Measurements from ENCODE around the gene SBDS. TPM values are rescaled to one million over a fixed set of nuclear protein-coding genes. Genes with fewer than 3 reads are reported as not detected.

SBDS gene
- total RNA-seq, 1 experiment from 2014 or later, result 50.1 TPM

- no peak overlapping the region for H3K9ac ChIP-seq (ENCODE audit: low read length)
- no peak overlapping the region for H3K4me3 ChIP-seq (replicated peaks in 1 of 2; ENCODE audit: low read depth in 1 of 2, low read length in 2 of 2)
- H4K20me1 ChIP-seq (ENCODE audit: insufficient read depth), result no peaks in the 10 kb centered on the region
- no peaks in the 10 kb centered on the region for H3K79me2 ChIP-seq (ENCODE audit: insufficient read depth, low read length)
- DNase-seq (ENCODE audit: low read depth, low spot score), result no peak
- ChIA-PET POLR2A (no interaction called here), RAD21 (ENCODE audit: low non-redundant PET in 1 of 2, low total read pairs in 2 of 2, uncharacterized antibody in 2 of 2, unreplicated experiment in 2 of 2) (interaction anchor here in 1 of 2 experiments (0.6 kb wide), 1 partner anchor 928 kb away, joined by 6 read pairs; no protein-coding TSS in a partner anchor), CTCF (no interaction called here)
- TF ChIP-seq POLR2A (IDR thresholded peaks at IDR 0.05; ENCODE audit: borderline replicate concordance, extremely low read depth, insufficient read depth, insufficient read length) (no peak), SP1 (IDR thresholded peaks at IDR 0.05; ENCODE audit: low read depth) (no peak), ZNF274 (IDR thresholded peaks at IDR 0.05; ENCODE audit: low read depth, low read length) (no peak), EZH2phosphoT487 (IDR thresholded peaks at IDR 0.05; ENCODE audit: borderline replicate concordance) (no peak), SRF (IDR thresholded peaks at IDR 0.05; ENCODE audit: low read depth) (no peak), RAD21 (IDR thresholded peaks at IDR 0.05; ENCODE audit: low read depth) (no peak)
- BruUV-seq (replicated peaks), result no TSS peak
- no peaks in the 10 kb centered on the region for H3K9me2 ChIP-seq (ENCODE audit: insufficient read depth)
- no peak overlapping the region for H3K27ac ChIP-seq (ENCODE audit: low read depth, low read length)
- intact Hi-C loops (cut with micrococcal nuclease), result no loop called here
- H3K27me3 ChIP-seq (ENCODE audit: insufficient read depth, low read length), result no peaks in the 10 kb centered on the region
- peak; percentile 20; the same call in 1 of the 2 replicates for ATAC-seq
- peaks cover 5 to 18% of the 10 kb centered on the region in 2 experiments; a peak in 3 of 4 replicates for H3K36me3 ChIP-seq (ENCODE audit: control insufficient read depth in 1 of 2, insufficient read depth in 2 of 2, low read length in 2 of 2)
- H3K9me3 ChIP-seq (ENCODE audit: control insufficient read depth in 1 of 2, insufficient read depth in 1 of 2, low read depth in 1 of 2, low read length in 2 of 2), result no peaks in the 10 kb centered on the region
- H2AFZ ChIP-seq (ENCODE audit: low read depth, low read length, poor library complexity, severe bottlenecking), result no peak overlapping the region
- H3K4me1 ChIP-seq (ENCODE audit: control insufficient read depth in 1 of 2, insufficient read depth in 2 of 2, low read length in 2 of 2), result no peaks in the 10 kb centered on the region; a peak in 1 of 4 replicates
- no peak overlapping the region for H3K4me2 ChIP-seq (ENCODE audit: low read length)
Measured at GRCh38 chr7:66958538-66959350, 36.6 kb downstream of the SBDS start.

- Histone ChIP-seq H3K27me3 (ENCODE audit: insufficient read depth, low read length) (no peaks in the 10 kb centered on the region), H3K36me3 (ENCODE audit: control insufficient read depth in 1 of 2, insufficient read depth in 2 of 2, low read length in 2 of 2) (peaks cover 12 to 22% of the 10 kb centered on the region in 2 experiments; a peak in 3 of 4 replicates), H3K79me2 (ENCODE audit: insufficient read depth, low read length) (no peaks in the 10 kb centered on the region), H4K20me1 (ENCODE audit: insufficient read depth) (no peaks in the 10 kb centered on the region), H3K4me2 (ENCODE audit: low read length) (no peak overlapping the region), H3K9me3 (ENCODE audit: control insufficient read depth in 1 of 2, insufficient read depth in 1 of 2, low read depth in 1 of 2, low read length in 2 of 2) (no peaks in the 10 kb centered on the region), H3K9ac (ENCODE audit: low read length) (no peak overlapping the region), H2AFZ (ENCODE audit: low read depth, low read length, poor library complexity, severe bottlenecking) (no peak overlapping the region), H3K4me1 (ENCODE audit: control insufficient read depth in 1 of 2, insufficient read depth in 2 of 2, low read length in 2 of 2) (peaks cover 1 to 6% of the 10 kb centered on the region in 2 experiments), H3K9me2 (ENCODE audit: insufficient read depth) (no peaks in the 10 kb centered on the region), H3K4me3 (replicated peaks in 1 of 2; ENCODE audit: low read depth in 1 of 2, low read length in 2 of 2) (no peak overlapping the region), H3K27ac (ENCODE audit: low read depth, low read length) (no peak overlapping the region)
- CTCF ChIA-PET, result no interaction called here
- DNase-seq (ENCODE audit: low read depth, low spot score), result no peak
- POLR2A ChIA-PET, result no interaction called here
- BruUV-seq (replicated peaks), result no TSS peak
- intact Hi-C loops (cut with micrococcal nuclease), result no loop called here
- RAD21 ChIA-PET (ENCODE audit: low non-redundant PET in 1 of 2, low total read pairs in 2 of 2, uncharacterized antibody in 2 of 2, unreplicated experiment in 2 of 2), result no interaction called here
- ATAC-seq, result no peak
- TF ChIP-seq CTCF (IDR thresholded peaks at IDR 0.05 in 2 of 3, conservative IDR thresholded peaks at IDR 0.05 in 1 of 3; ENCODE audit: borderline replicate concordance in 1 of 3, insufficient read depth in 1 of 3, low read depth in 2 of 3, low read length in 2 of 3) (no peak), RAD21 (IDR thresholded peaks at IDR 0.05; ENCODE audit: low read depth) (no peak), EZH2 (IDR thresholded peaks at IDR 0.05) (no peak), FOSL1 (IDR thresholded peaks at IDR 0.05; ENCODE audit: low read depth) (no peak), JUND (IDR thresholded peaks at IDR 0.05) (no peak), POLR2AphosphoS5 (IDR thresholded peaks at IDR 0.05; ENCODE audit: low read depth, low read length) (no peak), SP1 (IDR thresholded peaks at IDR 0.05; ENCODE audit: low read depth) (no peak)
Measured at GRCh38 chr7:66957595-66958290, 37.6 kb downstream of the SBDS start.

Measured in HCT116 (cell line).